ENCODE measurements around the gene FBXO21.
"Not testable (repeated sequence)": the region's sequence is repeated elsewhere in the genome, so short reads cannot be mapped to it uniquely, and the experiment has no call there.

FBXO21 gene

DNA sequence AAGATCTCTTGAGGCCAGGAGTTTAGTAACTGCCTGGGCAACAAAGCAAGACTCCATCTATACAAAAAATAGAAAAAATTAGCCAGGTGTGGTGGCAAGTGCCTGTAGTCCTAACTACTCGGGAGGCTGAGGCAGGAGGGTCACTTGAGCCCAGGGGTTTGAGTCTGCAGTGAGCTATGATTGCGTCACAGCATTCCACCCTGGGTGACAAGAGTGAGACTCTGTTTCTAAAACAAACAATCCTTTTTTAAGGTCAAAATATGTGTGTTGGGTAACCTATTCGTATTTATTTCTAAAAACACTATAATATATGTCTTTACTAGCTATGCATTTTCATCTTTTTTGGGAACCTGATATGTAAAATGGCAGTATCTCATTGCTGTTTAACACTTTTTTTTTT lies 7.4 kb downstream of the FBXO21 start:
- TF ChIP-seq, protein P1, sequence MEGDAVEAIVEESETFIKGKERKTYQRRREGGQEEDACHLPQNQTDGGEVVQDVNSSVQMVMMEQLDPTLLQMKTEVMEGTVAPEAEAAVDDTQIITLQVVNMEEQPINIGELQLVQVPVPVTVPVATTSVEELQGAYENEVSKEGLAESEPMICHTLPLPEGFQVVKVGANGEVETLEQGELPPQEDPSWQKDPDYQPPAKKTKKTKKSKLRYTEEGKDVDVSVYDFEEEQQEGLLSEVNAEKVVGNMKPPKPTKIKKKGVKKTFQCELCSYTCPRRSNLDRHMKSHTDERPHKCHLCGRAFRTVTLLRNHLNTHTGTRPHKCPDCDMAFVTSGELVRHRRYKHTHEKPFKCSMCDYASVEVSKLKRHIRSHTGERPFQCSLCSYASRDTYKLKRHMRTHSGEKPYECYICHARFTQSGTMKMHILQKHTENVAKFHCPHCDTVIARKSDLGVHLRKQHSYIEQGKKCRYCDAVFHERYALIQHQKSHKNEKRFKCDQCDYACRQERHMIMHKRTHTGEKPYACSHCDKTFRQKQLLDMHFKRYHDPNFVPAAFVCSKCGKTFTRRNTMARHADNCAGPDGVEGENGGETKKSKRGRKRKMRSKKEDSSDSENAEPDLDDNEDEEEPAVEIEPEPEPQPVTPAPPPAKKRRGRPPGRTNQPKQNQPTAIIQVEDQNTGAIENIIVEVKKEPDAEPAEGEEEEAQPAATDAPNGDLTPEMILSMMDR (IDR thresholded peaks at IDR 0.05; ENCODE audit: insufficient read depth, low read length, poor library complexity, severe bottlenecking), result no peak
- TF ChIP-seq EZH2phosphoT487 (conservative IDR thresholded peaks at IDR 0.05; ENCODE audit: low read length), result no peak
- H3K27me3 ChIP-seq (ENCODE audit: low read length), result no peaks in the 10 kb centered on the region
- no peak overlapping the region for H3K9ac ChIP-seq (ENCODE audit: low read length)
- no peak overlapping the region for H3K4me3 ChIP-seq (ENCODE audit: insufficient read depth, low read length, poor library complexity, severe bottlenecking)
- H4K20me1 ChIP-seq (ENCODE audit: low read depth, low read length), result no peaks in the 10 kb centered on the region
- no peaks in the 10 kb centered on the region for H3K9me2 ChIP-seq (replicated peaks; ENCODE audit: insufficient read depth, low read length)
- no peaks in the 10 kb centered on the region for H3F3A ChIP-seq (ENCODE audit: insufficient read depth)
- H3K27ac ChIP-seq (ENCODE audit: low read depth, low read length), result no peak overlapping the region
- H3K79me2 ChIP-seq (ENCODE audit: insufficient read depth, low read length), result peaks cover 5% of the 10 kb centered on the region
- peaks cover 65% of the 10 kb centered on the region for H3K36me3 ChIP-seq (ENCODE audit: low read length)
- no peak overlapping the region for H2AFZ ChIP-seq (ENCODE audit: low read depth, low read length, severe bottlenecking)
- H3K4me2 ChIP-seq (ENCODE audit: low read depth, low read length, poor library complexity, severe bottlenecking), result no peak overlapping the region
- peaks cover 9% of the 10 kb centered on the region; the same call in 1 of the 2 replicates for H3K9me3 ChIP-seq (ENCODE audit: insufficient read depth, low read length)

DNA sequence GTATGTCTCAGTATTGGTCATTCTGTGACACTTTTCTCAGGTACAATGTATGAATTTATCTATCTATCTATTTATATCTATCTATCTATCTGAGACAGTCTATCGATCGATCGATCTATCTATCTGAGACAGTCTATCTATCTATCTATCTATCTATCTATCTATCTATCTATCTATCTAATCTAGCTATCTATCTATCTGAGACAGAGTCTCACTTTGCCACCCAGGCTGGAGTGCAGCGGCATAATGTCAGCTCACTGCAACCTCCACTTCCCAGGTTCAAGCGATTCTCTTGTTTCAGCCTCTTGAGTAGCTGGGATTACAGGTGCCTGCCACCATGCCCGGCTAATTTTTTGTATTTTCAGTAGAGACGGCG lies 8.8 kb downstream of the FBXO21 start:
- H4K20me1 ChIP-seq (ENCODE audit: low read depth, low read length); H3K4me3 ChIP-seq (ENCODE audit: insufficient read depth, low read length, poor library complexity, severe bottlenecking); H3K79me2 ChIP-seq (ENCODE audit: insufficient read depth, low read length); H3K9me2 ChIP-seq (replicated peaks; ENCODE audit: insufficient read depth, low read length); H3K9me3 ChIP-seq (ENCODE audit: insufficient read depth, low read length); H3K27me3 ChIP-seq (ENCODE audit: low read length); H2AFZ ChIP-seq (ENCODE audit: low read depth, low read length, severe bottlenecking); H3K4me2 ChIP-seq (ENCODE audit: low read depth, low read length, poor library complexity, severe bottlenecking); H3F3A ChIP-seq (ENCODE audit: insufficient read depth); H3K27ac ChIP-seq (ENCODE audit: low read depth, low read length); H3K9ac ChIP-seq (ENCODE audit: low read length): not testable (repeated sequence)
- peaks cover 68% of the 10 kb centered on the region for H3K36me3 ChIP-seq (ENCODE audit: low read length)

DNA sequence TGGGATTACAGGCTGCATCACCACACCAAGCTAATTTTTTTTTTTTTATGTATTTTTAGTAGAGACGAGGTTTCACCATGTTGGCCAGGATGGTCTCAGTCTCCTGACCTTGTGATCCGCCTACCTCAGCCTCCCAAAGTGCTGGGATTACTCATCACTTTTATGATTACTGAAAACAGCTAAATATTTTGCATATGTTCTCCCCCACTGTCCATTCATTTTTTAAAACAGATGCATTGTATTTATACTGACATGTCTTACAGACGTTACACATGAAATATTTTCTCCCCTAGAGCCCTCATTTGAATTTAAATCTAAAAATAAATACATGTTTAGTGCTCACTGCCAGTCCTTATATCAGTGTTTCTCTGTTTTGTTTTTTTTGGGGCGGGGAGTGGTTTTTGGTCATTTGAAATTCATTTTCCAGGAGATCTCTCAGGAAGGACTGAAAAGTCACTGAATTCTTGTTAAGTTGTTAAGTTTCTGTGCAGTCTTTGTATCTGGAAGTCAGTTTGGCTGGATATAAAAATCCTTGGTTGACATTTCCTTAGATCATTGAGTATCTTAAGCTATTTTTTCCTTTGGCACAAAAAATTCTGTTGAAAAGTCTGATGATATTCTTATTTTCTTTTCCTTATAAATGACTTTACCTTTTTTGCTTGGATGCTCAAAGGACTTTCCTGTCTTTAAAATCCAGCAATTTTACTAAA lies 9.4 kb downstream of the FBXO21 start:
- H3K36me3 ChIP-seq (ENCODE audit: low read length), result peaks cover 69% of the 10 kb centered on the region
- H2AFZ ChIP-seq (ENCODE audit: low read depth, low read length, severe bottlenecking), result no peak overlapping the region
- H3K9me2 ChIP-seq (replicated peaks; ENCODE audit: insufficient read depth, low read length), result no peaks in the 10 kb centered on the region
- H3K27ac ChIP-seq (ENCODE audit: low read depth, low read length), result no peak overlapping the region
- no peak overlapping the region for H3K9ac ChIP-seq (ENCODE audit: low read length)
- peaks cover 9% of the 10 kb centered on the region; the same call in 1 of the 2 replicates for H3K9me3 ChIP-seq (ENCODE audit: insufficient read depth, low read length)
- no peaks in the 10 kb centered on the region for H3F3A ChIP-seq (ENCODE audit: insufficient read depth)
- H4K20me1 ChIP-seq (ENCODE audit: low read depth, low read length), result no peaks in the 10 kb centered on the region
- no peaks in the 10 kb centered on the region for H3K79me2 ChIP-seq (ENCODE audit: insufficient read depth, low read length)
- no peak overlapping the region for H3K4me3 ChIP-seq (ENCODE audit: insufficient read depth, low read length, poor library complexity, severe bottlenecking)
- TF ChIP-seq, protein P1 (IDR thresholded peaks at IDR 0.05; ENCODE audit: insufficient read depth, low read length, poor library complexity, severe bottlenecking), result no peak
- TF ChIP-seq EZH2phosphoT487 (conservative IDR thresholded peaks at IDR 0.05; ENCODE audit: low read length), result no peak
- no peak overlapping the region for H3K4me2 ChIP-seq (ENCODE audit: low read depth, low read length, poor library complexity, severe bottlenecking)
- H3K27me3 ChIP-seq (ENCODE audit: low read length), result no peaks in the 10 kb centered on the region

DNA sequence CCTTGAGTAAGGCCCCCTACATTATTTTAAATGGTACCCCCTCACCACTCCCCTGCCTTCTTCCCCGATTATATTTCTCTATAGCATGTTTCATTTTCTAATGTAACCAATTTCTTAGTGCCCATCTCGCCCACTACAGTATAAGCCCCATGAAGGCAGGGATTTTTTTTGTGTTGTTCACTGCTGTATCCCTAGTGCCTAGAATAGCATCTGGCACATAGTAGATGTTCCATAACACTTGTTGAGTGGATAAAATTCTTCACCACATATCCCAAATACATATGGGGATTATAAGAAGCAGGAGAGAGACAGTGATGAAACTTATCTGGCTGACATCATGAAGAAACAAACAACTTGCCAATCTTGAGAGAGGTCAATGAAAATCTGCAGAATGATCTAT lies 11.5 kb downstream of the FBXO21 start:
- no peak for TF ChIP-seq EZH2phosphoT487 (conservative IDR thresholded peaks at IDR 0.05; ENCODE audit: low read length)
- TF ChIP-seq, protein P1 (IDR thresholded peaks at IDR 0.05; ENCODE audit: insufficient read depth, low read length, poor library complexity, severe bottlenecking), result no peak
- H3K4me2 ChIP-seq (ENCODE audit: low read depth, low read length, poor library complexity, severe bottlenecking), result no peak overlapping the region
- no peak overlapping the region for H3K4me3 ChIP-seq (ENCODE audit: insufficient read depth, low read length, poor library complexity, severe bottlenecking)
- H3F3A ChIP-seq (ENCODE audit: insufficient read depth), result no peaks in the 10 kb centered on the region
- H3K9me3 ChIP-seq (ENCODE audit: insufficient read depth, low read length), result peaks cover 9% of the 10 kb centered on the region; the same call in 1 of the 2 replicates
- no peaks in the 10 kb centered on the region for H3K27me3 ChIP-seq (ENCODE audit: low read length)
- no peaks in the 10 kb centered on the region for H3K9me2 ChIP-seq (replicated peaks; ENCODE audit: insufficient read depth, low read length)
- H3K36me3 ChIP-seq (ENCODE audit: low read length), result peaks cover 58% of the 10 kb centered on the region
- H3K79me2 ChIP-seq (ENCODE audit: insufficient read depth, low read length), result no peaks in the 10 kb centered on the region
- H4K20me1 ChIP-seq (ENCODE audit: low read depth, low read length), result no peaks in the 10 kb centered on the region
- H3K27ac ChIP-seq (ENCODE audit: low read depth, low read length), result no peak overlapping the region
- H3K9ac ChIP-seq (ENCODE audit: low read length), result no peak overlapping the region
- no peak overlapping the region for H2AFZ ChIP-seq (ENCODE audit: low read depth, low read length, severe bottlenecking)
